HCT116 (cell line): ENCODE results near the gene INPP4A. TPM values are rescaled to one million over a fixed set of nuclear protein-coding genes. Genes with fewer than 3 reads are reported as not detected.

Experiments
- ATAC-seq: fragments of 200-7000 bp; cut with Tn5 transposase; 2 replicates; pipeline ENCODE4 v1.9.1; 2020; ENCODE audit warnings: mild to moderate bottlenecking, moderate library complexity
- BruUV-seq: library from RNA; stranded (reverse); fragments of 400-500 nt; replicated peaks from 2 replicates; lab custom pipeline; 2021; lab: Mats Ljungman, UMichigan
- CTCF ChIA-PET: fragments of 300-600 bp; sonication (Branson Sonifier 250); formaldehyde crosslinking; loops from one replicate; lab custom pipeline; 2021; ENCODE audit warnings: antibody characterized with exemption; lab: Charles Lee
- POLR2A ChIA-PET: fragments of 300-600, 350-600 bp; sonication (Branson Sonifier 250); formaldehyde crosslinking; loops from one replicate; lab custom pipeline; 2021; ENCODE audit warnings: antibody characterized with exemption; lab: Charles Lee
- RAD21 ChIA-PET, 2 experiments: fragments of 300-600 bp; sonication (Branson Sonifier 250); formaldehyde crosslinking; loops; one replicate each; lab custom pipeline; 2023; ENCODE audit warnings: low total read pairs in 2 of 2; ENCODE audit not compliant: uncharacterized antibody in 2 of 2, unreplicated experiment in 2 of 2, low non-redundant PET in 1 of 2; lab: Charles Lee
- DNase-seq: peaks from one replicate; pipeline ENCODE4 v3.0.0-alpha.2; 2010; ENCODE audit warnings: low read depth, low spot score
- H2AFZ ChIP-seq: fragments of 200-600 bp; shearing (Covaris generic), sonication (generic); 2 replicates; pipeline ENCODE4 v1.6.1; 2017; ENCODE audit warnings: low read depth, mixed run types, mixed read lengths, antibody characterized with exemption, low read length; ENCODE audit not compliant: poor library complexity, severe bottlenecking
- H3K27ac ChIP-seq: 2 replicates; pipeline ENCODE4 v1.5.1; 2012; ENCODE audit warnings: low read depth, low read length
- H3K27me3 ChIP-seq: fragments of 200-600 bp; sonication (generic); 2 replicates; pipeline ENCODE4 v1.6.1; 2016; ENCODE audit warnings: mixed run types, low read length, mixed read lengths; ENCODE audit not compliant: insufficient read depth
- H3K36me3 ChIP-seq, 2 experiments: fragments of 200-500 bp in 1 of 2; fragments of 200-600 bp in 1 of 2; sonication (Bioruptor generic) in 1 of 2; sonication (generic) in 1 of 2; 2 replicates each; pipeline versions ENCODE4 v1.5.1 to v1.6.1; 2014 to 2016; ENCODE audit warnings: low read length in 2 of 2, inconsistent platforms in 1 of 2, mixed read lengths in 1 of 2, mixed run types in 1 of 2; ENCODE audit not compliant: insufficient read depth in 2 of 2, control insufficient read depth in 1 of 2
- H3K4me1 ChIP-seq, 2 experiments: fragments of 200-600 bp in 1 of 2; sonication (generic) in 1 of 2; 2 replicates each; pipeline versions ENCODE4 v1.5.1 to v1.6.1; 2012 to 2017; ENCODE audit warnings: low read length in 2 of 2, inconsistent platforms in 1 of 2, mild to moderate bottlenecking in 1 of 2, mixed read lengths in 1 of 2, mixed run types in 1 of 2, moderate library complexity in 1 of 2; ENCODE audit not compliant: insufficient read depth in 2 of 2, control insufficient read depth in 1 of 2
- H3K4me2 ChIP-seq: fragments of 200-600 bp; sonication (generic); 2 replicates; pipeline ENCODE4 v1.6.1; 2017; ENCODE audit warnings: mixed run types, low read length, mixed read lengths
- H3K4me3 ChIP-seq, 2 experiments: fragments of 200-600 bp in 1 of 2; sonication (generic) in 1 of 2; replicated peaks in 1 of 2; 2 replicates each; pipeline ENCODE4 v1.5.1; 2011 to 2016; ENCODE audit warnings: low read length in 2 of 2, control low read depth in 1 of 2, low read depth in 1 of 2, mild to moderate bottlenecking in 1 of 2, mixed read lengths in 1 of 2, mixed run types in 1 of 2
- H3K79me2 ChIP-seq: fragments of 200-600 bp; sonication (generic); 2 replicates; pipeline ENCODE4 v1.6.1; 2017; ENCODE audit warnings: mild to moderate bottlenecking, mixed run types, low read length, moderate library complexity, mixed read lengths; ENCODE audit not compliant: insufficient read depth
- H3K9ac ChIP-seq: fragments of 200-600 bp; sonication (generic); 2 replicates; pipeline ENCODE4 v1.6.1; 2016; ENCODE audit warnings: low read length, mixed read lengths
- H3K9me2 ChIP-seq: fragments of 200-600 bp; sonication (generic), shearing (Covaris generic); 2 replicates; pipeline ENCODE4 v1.6.1; 2017; ENCODE audit warnings: mixed run types, mild to moderate bottlenecking, moderate library complexity; ENCODE audit not compliant: insufficient read depth
- H3K9me3 ChIP-seq, 2 experiments: fragments of 200-500 bp in 1 of 2; fragments of 200-600 bp in 1 of 2; sonication (Bioruptor generic) in 1 of 2; sonication (generic) in 1 of 2; 2 replicates each; pipeline ENCODE4 v1.6.1; 2014 to 2017; ENCODE audit warnings: low read length in 2 of 2, mixed read lengths in 2 of 2, inconsistent platforms in 1 of 2, low read depth in 1 of 2, mild to moderate bottlenecking in 1 of 2, mixed run types in 1 of 2, moderate library complexity in 1 of 2; ENCODE audit not compliant: control insufficient read depth in 1 of 2, insufficient read depth in 1 of 2
- H4K20me1 ChIP-seq: fragments of 200-600 bp; sonication (generic), shearing (Covaris generic); 2 replicates; pipeline ENCODE4 v1.6.1; 2017; ENCODE audit warnings: mixed run types, mild to moderate bottlenecking, moderate library complexity; ENCODE audit not compliant: insufficient read depth
- CBX3 ChIP-seq: IDR thresholded peaks from 2 replicates; pipeline ENCODE4 v1.6.1; 2012; ENCODE audit warnings: low read depth
- CEBPB ChIP-seq: IDR thresholded peaks from 2 replicates; pipeline ENCODE4 v1.6.1; 2012; ENCODE audit warnings: low read depth
- ELF1 ChIP-seq: IDR thresholded peaks from 2 replicates; pipeline ENCODE4 v1.6.1; 2012; ENCODE audit warnings: low read depth, borderline replicate concordance
- EZH2 ChIP-seq: fragments of 200-600 bp; sonication (generic); IDR thresholded peaks from 2 replicates; pipeline ENCODE4 v1.6.1; 2017; ENCODE audit warnings: antibody characterized with exemption, mixed run types
- EZH2phosphoT487 ChIP-seq: fragments of 200-600 bp; IDR thresholded peaks from 2 replicates; pipeline ENCODE4 v1.6.1; 2018; ENCODE audit warnings: antibody characterized with exemption, borderline replicate concordance
- FOSL1 ChIP-seq: IDR thresholded peaks from 2 replicates; pipeline ENCODE4 v1.6.1; 2012; ENCODE audit warnings: low read depth
- JUND ChIP-seq: IDR thresholded peaks from 2 replicates; pipeline ENCODE4 v1.6.1; 2012
- MAX ChIP-seq: IDR thresholded peaks from 2 replicates; pipeline ENCODE4 v1.6.1; 2012
- POLR2A ChIP-seq: IDR thresholded peaks from 2 replicates; pipeline ENCODE4 v1.7.0; 2011; ENCODE audit warnings: borderline replicate concordance; ENCODE audit not compliant: insufficient read depth, insufficient read length; ENCODE audit errors: extremely low read depth
- POLR2AphosphoS5 ChIP-seq: IDR thresholded peaks from 2 replicates; pipeline ENCODE4 v1.6.1; 2011; ENCODE audit warnings: mild to moderate bottlenecking, low read depth, low read length, moderate library complexity
- RAD21 ChIP-seq: IDR thresholded peaks from 2 replicates; pipeline ENCODE4 v1.6.1; 2012; ENCODE audit warnings: low read depth, mild to moderate bottlenecking
- SIN3A ChIP-seq: IDR thresholded peaks from 2 replicates; pipeline ENCODE4 v1.6.1; 2012; ENCODE audit warnings: low read depth
- SRF ChIP-seq: IDR thresholded peaks from 2 replicates; pipeline ENCODE4 v1.6.1; 2012; ENCODE audit warnings: low read depth
- TCF7L2 ChIP-seq: IDR thresholded peaks from 2 replicates; pipeline ENCODE4 v1.7.0; 2011; ENCODE audit warnings: borderline replicate concordance, inconsistent platforms; ENCODE audit not compliant: insufficient read depth, insufficient read length; ENCODE audit errors: extremely low read depth
- YY1 ChIP-seq: IDR thresholded peaks from 2 replicates; pipeline ENCODE4 v1.6.1; 2011; ENCODE audit warnings: low read length, low read depth, moderate library complexity, mild to moderate bottlenecking; ENCODE audit not compliant: insufficient replicate concordance; ENCODE audit errors: extremely low read depth
- ZBTB33 ChIP-seq: IDR thresholded peaks from 2 replicates; pipeline ENCODE4 v1.6.1; 2011; ENCODE audit warnings: mild to moderate bottlenecking, low read length, moderate library complexity; ENCODE audit not compliant: insufficient replicate concordance; ENCODE audit errors: extremely low read depth
- ZFX ChIP-seq: fragments of 450-650 bp; IDR thresholded peaks from 2 replicates; pipeline ENCODE4 v1.6.1; 2017
- ZNF274 ChIP-seq: fragments of 200-500 bp; sonication (Bioruptor generic); IDR thresholded peaks from 2 replicates; pipeline ENCODE4 v1.6.1; 2014; ENCODE audit warnings: mild to moderate bottlenecking, low read depth, low read length, inconsistent platforms
- intact Hi-C: fragments of 100-400 bp; cut with micrococcal nuclease; formaldehyde crosslinking; loops from 2 replicates; pipeline ENCODE4 v1.10.0; 2022
- total RNA-seq: library from RNA; stranded (reverse); gene quantifications from one replicate; pipeline ENCODE4 v1.2.1, GENCODE V29; 2021; ENCODE audit not compliant: unreplicated experiment
- TF ChIP-seq, protein P1 (sequence below): IDR thresholded peaks from 2 replicates; pipeline ENCODE4 v1.6.1; 2012
- TF ChIP-seq, protein P2 (sequence below): IDR thresholded peaks from 2 replicates; pipeline ENCODE4 v1.6.1; 2012; ENCODE audit warnings: low read depth

Gene INPP4A
- total RNA-seq, 1 experiment from 2014 or later: 18.5 TPM

DNA sequence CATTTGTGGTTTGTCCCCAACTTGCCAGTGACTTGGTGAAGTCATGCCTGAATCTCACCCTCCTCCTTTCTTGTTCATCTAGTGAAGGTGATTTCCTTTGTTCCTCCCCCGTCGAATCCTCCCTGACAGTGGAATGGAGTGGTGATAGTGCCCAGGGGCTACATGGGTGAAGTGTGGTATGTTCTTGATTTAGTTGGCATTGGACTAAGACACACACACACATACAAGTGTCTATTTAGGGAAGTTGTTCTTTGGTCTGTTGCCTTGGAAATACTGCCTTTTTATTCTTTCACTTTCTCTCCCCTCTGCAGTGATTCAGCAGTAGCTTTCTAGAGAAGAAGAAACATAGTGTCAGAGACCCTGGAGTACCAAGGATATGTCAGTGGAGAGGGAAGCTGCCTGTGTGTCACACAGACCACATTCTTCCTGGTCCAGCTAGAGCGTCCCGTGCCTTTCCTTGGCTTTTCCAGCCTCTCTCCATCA, 10.9 kb downstream of the INPP4A start:
- H3K4me3 ChIP-seq: no peak overlapping the region
- intact Hi-C loops: no loop called here
- POLR2A ChIA-PET: no interaction called here
- no peak overlapping the region for H3K9ac ChIP-seq
- H4K20me1 ChIP-seq: no peaks in the 10 kb centered on the region
- peaks cover 15% of the 10 kb centered on the region; the same call in 1 of the 2 replicates for H3K79me2 ChIP-seq
- TF ChIP-seq MAX: no peak
- no peak for TF ChIP-seq TCF7L2
- no peak for TF ChIP-seq RAD21
- TF ChIP-seq JUND: no peak
- TF ChIP-seq POLR2AphosphoS5: no peak
- no peak for TF ChIP-seq CEBPB
- TF ChIP-seq ZFX: no peak
- TF ChIP-seq, protein P1, sequence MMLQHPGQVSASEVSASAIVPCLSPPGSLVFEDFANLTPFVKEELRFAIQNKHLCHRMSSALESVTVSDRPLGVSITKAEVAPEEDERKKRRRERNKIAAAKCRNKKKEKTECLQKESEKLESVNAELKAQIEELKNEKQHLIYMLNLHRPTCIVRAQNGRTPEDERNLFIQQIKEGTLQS: no peak
- no peak for TF ChIP-seq FOSL1
- TF ChIP-seq CBX3: no peak
- no peak for TF ChIP-seq EZH2phosphoT487
- no peak for TF ChIP-seq EZH2
- TF ChIP-seq ZBTB33: no peak
- TF ChIP-seq YY1: no peak
- no peak for TF ChIP-seq POLR2A
- TF ChIP-seq SRF: no peak
- no peak for TF ChIP-seq ZNF274
- TF ChIP-seq, protein P2, sequence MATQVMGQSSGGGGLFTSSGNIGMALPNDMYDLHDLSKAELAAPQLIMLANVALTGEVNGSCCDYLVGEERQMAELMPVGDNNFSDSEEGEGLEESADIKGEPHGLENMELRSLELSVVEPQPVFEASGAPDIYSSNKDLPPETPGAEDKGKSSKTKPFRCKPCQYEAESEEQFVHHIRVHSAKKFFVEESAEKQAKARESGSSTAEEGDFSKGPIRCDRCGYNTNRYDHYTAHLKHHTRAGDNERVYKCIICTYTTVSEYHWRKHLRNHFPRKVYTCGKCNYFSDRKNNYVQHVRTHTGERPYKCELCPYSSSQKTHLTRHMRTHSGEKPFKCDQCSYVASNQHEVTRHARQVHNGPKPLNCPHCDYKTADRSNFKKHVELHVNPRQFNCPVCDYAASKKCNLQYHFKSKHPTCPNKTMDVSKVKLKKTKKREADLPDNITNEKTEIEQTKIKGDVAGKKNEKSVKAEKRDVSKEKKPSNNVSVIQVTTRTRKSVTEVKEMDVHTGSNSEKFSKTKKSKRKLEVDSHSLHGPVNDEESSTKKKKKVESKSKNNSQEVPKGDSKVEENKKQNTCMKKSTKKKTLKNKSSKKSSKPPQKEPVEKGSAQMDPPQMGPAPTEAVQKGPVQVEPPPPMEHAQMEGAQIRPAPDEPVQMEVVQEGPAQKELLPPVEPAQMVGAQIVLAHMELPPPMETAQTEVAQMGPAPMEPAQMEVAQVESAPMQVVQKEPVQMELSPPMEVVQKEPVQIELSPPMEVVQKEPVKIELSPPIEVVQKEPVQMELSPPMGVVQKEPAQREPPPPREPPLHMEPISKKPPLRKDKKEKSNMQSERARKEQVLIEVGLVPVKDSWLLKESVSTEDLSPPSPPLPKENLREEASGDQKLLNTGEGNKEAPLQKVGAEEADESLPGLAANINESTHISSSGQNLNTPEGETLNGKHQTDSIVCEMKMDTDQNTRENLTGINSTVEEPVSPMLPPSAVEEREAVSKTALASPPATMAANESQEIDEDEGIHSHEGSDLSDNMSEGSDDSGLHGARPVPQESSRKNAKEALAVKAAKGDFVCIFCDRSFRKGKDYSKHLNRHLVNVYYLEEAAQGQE: no peak
- no peak for TF ChIP-seq SIN3A
- no peak for TF ChIP-seq ELF1
- H2AFZ ChIP-seq: no peak overlapping the region
- no peaks in the 10 kb centered on the region for H3K9me2 ChIP-seq
- no peaks in the 10 kb centered on the region for H3K36me3 ChIP-seq
- H3K4me2 ChIP-seq: no peak overlapping the region
- BruUV-seq: no TSS peak
- ATAC-seq: no peak
- no peaks in the 10 kb centered on the region for H3K27me3 ChIP-seq
- CTCF ChIA-PET: no interaction called here
- peaks cover 3 to 41% of the 10 kb centered on the region in 2 experiments; a peak in 2 of 4 replicates for H3K4me1 ChIP-seq
- H3K9me3 ChIP-seq: no peaks in the 10 kb centered on the region
- DNase-seq: no peak
- H3K27ac ChIP-seq: no peak overlapping the region
- RAD21 ChIA-PET: no interaction called here
